ENCODE results near the gene SSTR5. TPM values are rescaled to one million over a fixed set of nuclear protein-coding genes. Genes with fewer than 3 reads are reported as not detected.

Gene SSTR5
- total and polyA plus RNA-seq, 2 of the 4 experiments (the other 2 are of a cell fraction), result not detected

- Histone ChIP-seq H3K36me3 (ENCODE audit: control insufficient read depth, insufficient read depth, low read length) (no peaks in the 10 kb centered on the region), H3K56ac (ENCODE audit: extremely low read depth, insufficient read depth, low read length) (no peak overlapping the region), H2BK15ac (ENCODE audit: low read depth, low read length) (no peak overlapping the region), H3K9ac (ENCODE audit: low read depth, low read length) (no peak overlapping the region), H3K4me1 (ENCODE audit: control insufficient read depth, insufficient read depth, low read length) (peaks cover 2% of the 10 kb centered on the region; the same call in 1 of the 2 replicates), H3K14ac (replicated peaks; ENCODE audit: low read depth, low read length) (no peak overlapping the region), H3K79me1 (ENCODE audit: low read depth in 1 of 2, low read length in 2 of 2) (no peaks in the 10 kb centered on the region), H3K4ac (ENCODE audit: low read depth, low read length) (no peak overlapping the region), H4K5ac (ENCODE audit: low read depth, low read length) (no peak overlapping the region), H3K9me1 (ENCODE audit: insufficient read depth, low read length) (no peaks in the 10 kb centered on the region), H2AFZ (replicated peaks; ENCODE audit: low read length, poor library complexity) (peak overlapping the region; percentile 47), H2BK120ac (ENCODE audit: low read depth, low read length) (no peak overlapping the region), H4K91ac (ENCODE audit: insufficient read depth, low read depth, low read length) (no peak overlapping the region), H3K4me3 (ENCODE audit: insufficient read depth, low read depth, low read length) (no peak overlapping the region), H2AK5ac (ENCODE audit: low read depth, low read length) (no peak overlapping the region), H4K8ac (ENCODE audit: low read depth in 2 of 2, low read length in 2 of 2) (no peak overlapping the region), H4K20me1 (ENCODE audit: insufficient read depth, low read length) (no peaks in the 10 kb centered on the region), H3K18ac (ENCODE audit: low read depth, low read length) (no peak overlapping the region), H2BK20ac (ENCODE audit: low read depth, low read length) (no peak overlapping the region), H2AK9ac (replicated peaks; ENCODE audit: low read depth, low read length, poor library complexity) (no peak overlapping the region), H3K9me3 (ENCODE audit: control insufficient read depth, insufficient read depth, low read length) (no peaks in the 10 kb centered on the region), H3K4me2 (ENCODE audit: low read depth, low read length) (no peak overlapping the region), H3K23ac (ENCODE audit: low read depth, low read length) (no peak overlapping the region), H2BK5ac (ENCODE audit: low read depth, low read length, poor library complexity, severe bottlenecking) (no peak overlapping the region), H3K27me3 (ENCODE audit: control insufficient read depth, insufficient read depth, low read length) (peaks cover 8% of the 10 kb centered on the region; the same call in 1 of the 2 replicates), H3K27ac (ENCODE audit: insufficient read depth, low read length) (no peak overlapping the region)
- dilution Hi-C loops (cut with HindIII; ENCODE audit: low sequenced_read_pairs, unreplicated experiment) (no loop called here), intact Hi-C loops (cut with micrococcal nuclease) (no loop called here), in situ Hi-C loops (cut with MboI; ENCODE audit: low sequenced_read_pairs) (no loop called here)
- DNase-seq (peak; percentile 74), ATAC-seq (ENCODE audit: low read depth) (peak; percentile 98)
- CTCF ChIA-PET, result no interaction called here
- WGBS, 2 experiments (ENCODE audit: extremely low coverage in 2 of 2, insufficient read length in 1 of 2), result 20% methylated on average over 1 of the region's 18 CpGs; no CpG with 5 or more reads in 1 of the 2 experiments
- no peak for TF ChIP-seq FOS (IDR thresholded peaks at IDR 0.05; ENCODE audit: low read depth, low read length)
- peak; percentile 14; the same call in 1 of the 2 replicates for TF ChIP-seq MAZ (IDR thresholded peaks at IDR 0.05; ENCODE audit: borderline replicate concordance, low read depth, low read length)
- no peak for TF ChIP-seq CEBPB (IDR thresholded peaks at IDR 0.05; ENCODE audit: low read depth, low read length)
- TF ChIP-seq ELK1 (IDR thresholded peaks at IDR 0.05; ENCODE audit: borderline replicate concordance, low read depth, low read length), result no peak
- no peak for TF ChIP-seq SMC3 (IDR thresholded peaks at IDR 0.05; ENCODE audit: low read depth, low read length)
- no peak for TF ChIP-seq POLR2A (IDR thresholded peaks at IDR 0.05; ENCODE audit: low read depth, low read length)
- peak; percentile 79; the same call in 1 of the 2 replicates for TF ChIP-seq MXI1 (IDR thresholded peaks at IDR 0.05; ENCODE audit: borderline replicate concordance, low read depth, low read length)
- BruUV-seq (replicated peaks), result no TSS peak
- POLR2A ChIA-PET (ENCODE audit: unreplicated experiment), result no interaction called here
Measured at GRCh38 chr16:1125471-1125870, 52.9 kb downstream of the SSTR5 start.

Measured in IMR-90 (cell line).